ENCODE results near the gene GH1.
A peak's percentile ranks its signal among the peaks of the same experiment; 100 is the strongest.

Gene GH1

DNA sequence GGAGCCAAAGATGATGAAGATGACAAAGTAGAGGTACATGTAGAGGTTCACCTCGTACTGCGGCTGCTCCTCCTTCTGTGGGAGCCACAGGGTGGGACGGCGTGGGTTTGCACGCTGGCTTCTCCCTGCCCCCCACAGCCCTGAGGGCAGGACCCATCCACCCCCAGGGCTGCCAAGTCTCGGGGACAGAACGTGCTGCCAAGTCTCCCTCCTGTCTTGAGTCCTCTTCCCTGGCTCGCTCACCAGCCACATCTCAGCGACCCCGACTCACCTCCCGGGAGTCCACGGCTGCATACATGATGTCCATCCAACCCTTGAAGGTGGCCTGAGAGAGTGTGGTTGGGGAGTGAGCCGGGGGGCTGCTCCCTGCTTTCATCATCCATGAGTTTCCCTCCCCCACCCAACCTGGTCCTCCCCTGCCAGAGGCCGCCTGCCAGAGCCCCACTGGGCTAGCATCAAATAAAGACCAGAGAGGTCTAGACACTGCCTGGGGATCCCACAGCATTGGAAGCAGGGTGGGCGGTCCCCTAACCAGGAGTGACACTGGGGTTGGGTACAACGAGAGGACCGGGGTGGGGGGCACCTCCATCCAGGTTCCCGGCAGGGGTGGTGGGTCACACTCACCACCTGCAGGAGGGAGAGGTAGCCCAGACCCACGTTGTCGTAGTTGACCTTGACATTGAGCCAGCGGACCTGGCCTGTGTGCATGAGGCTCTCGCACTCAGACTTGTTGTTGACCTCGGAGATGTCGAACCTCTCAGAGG is 26.3 kb upstream of the GH1 start:
- DNase-seq, result no peak

DNA sequence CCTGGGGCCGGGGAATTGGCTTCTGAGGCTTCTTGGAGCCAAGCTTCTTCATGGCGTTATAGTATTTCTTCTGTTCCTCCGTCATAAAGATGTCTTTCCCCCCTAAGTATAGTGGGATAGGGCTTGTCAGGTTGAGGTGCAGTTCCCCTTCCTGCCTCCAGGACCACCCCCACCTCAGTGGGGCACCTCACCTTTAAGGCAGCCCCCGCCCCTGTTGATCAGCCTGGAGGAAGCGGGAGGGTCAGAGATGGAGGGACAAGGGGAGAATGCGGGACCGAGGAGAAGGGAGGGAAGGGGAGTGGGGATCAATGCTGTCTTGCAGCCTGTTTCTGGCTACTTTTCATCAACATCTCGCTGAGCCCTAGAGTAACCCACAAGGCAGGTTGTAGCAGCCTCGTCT is 25.1 kb upstream of the GH1 start:
- DNase-seq, result no peak

- no peak for DNase-seq
These were observed 23.8 kb upstream of the GH1 start for GRCh38 chr17:63942309-63942985.

DNA sequence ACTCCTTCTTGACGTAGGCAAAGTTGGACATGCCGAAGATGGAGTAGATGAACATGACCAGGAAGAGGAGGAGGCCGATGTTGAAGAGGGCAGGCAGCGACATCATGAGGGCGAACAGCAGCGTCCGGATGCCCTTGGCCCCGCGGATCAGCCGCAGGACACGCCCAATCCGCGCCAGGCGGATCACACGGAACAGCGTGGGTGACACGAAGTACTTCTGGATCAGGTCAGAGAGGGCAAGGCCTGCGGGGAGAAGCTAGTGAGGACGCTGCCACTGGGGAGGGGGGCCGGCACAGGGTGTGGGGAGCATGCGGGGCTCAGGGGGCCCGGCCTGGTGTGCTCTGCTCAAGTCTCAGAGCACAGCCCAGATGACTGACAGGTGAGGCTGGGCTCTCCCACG is 23.1 kb upstream of the GH1 start:
- DNase-seq, result no peak

DNA sequence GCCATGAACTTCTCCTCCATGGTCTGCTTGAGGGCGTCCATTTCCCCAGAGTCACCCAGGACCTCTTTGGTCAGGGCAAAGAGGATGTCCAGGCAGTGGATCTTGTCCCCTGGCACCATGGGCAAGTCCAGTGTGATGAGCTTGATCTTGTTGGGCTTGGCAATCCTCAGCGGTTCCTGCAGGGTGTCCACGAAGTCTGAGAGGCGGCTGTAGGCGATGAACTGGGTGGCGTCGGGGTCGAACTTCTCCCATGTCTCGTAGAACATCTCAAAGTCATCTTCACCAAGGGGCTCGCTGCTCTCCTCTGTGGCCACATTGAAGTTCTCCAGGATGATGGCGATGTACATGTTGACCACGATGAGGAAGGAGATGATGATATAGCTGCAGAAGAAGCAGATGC is 22.5 kb upstream of the GH1 start:
- DNase-seq, result no peak

DNA sequence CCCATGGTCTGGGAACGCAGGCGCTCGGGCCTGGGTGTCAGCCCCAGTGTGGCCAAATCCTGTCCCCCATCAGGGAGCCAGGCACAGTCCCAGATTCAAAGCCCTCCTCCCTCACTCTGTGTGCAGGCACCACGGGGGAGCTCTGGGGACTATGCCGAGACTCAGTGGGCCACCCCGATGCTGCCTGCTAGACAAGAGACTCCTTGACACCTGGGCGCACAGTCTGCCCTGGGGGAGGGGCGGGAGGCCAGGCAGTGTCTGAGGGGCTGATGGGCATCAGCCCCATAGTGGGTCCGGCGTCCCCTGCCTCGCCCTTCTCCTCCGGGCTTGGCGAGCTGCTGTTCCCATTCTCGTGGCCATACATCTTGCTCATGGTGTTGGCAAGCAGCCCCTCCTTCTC is 21.9 kb upstream of the GH1 start:
- no peak for DNase-seq

DNA sequence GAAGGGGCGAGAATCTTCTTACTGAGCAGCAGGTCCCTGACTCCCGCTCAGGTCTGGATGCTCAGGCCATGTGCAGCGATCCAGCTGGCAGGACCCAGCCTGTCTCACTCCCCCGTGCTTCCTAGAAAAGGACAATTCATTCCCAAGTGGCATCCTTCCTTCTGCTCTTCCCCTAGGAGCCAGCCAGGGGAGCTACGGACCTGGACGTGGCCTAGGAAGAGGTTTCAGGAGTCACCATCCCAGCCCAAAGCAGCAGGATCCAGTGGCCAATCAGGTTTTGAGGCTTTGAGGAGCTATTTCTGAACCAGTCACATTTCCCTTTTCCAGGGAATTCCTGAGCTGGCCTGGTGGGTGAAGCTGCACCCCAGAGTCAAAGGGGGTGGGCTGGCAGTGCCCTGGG is 21.2 kb upstream of the GH1 start:
- DNase-seq, result no peak

- DNase-seq, result no peak
These were observed 20.8 kb upstream of the GH1 start for GRCh38 chr17:63939401-63939800.

GRCh38 chr17:63937920-63938319 is 19.3 kb upstream of the GH1 start:
- DNase-seq, result no peak

DNA sequence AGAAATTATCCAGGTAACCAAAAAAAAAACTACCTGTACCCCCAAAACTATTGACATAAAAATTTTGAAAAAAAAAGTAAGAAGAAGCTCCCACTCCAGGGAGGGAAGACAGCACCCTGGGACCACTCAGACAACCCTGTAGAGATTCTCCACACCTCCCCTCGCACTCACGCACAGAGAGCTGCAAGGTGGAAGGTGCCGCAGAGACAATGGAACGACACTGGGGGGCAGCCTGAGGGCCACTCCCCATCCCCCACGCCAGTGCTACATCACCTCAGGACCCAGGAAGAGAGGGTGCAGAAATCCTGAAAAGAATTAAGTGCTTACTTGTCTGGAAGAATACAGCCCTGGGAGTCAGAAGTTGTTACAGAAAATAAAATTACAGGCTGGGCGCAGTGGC is 18.7 kb upstream of the GH1 start:
- DNase-seq, result no peak

GRCh38 chr17:63934183-63935112 is 15.8 kb upstream of the GH1 start:
- DNase-seq, result no peak

GRCh38 chr17:63933598-63933997 is 15.0 kb upstream of the GH1 start:
- DNase-seq, result no peak

DNA sequence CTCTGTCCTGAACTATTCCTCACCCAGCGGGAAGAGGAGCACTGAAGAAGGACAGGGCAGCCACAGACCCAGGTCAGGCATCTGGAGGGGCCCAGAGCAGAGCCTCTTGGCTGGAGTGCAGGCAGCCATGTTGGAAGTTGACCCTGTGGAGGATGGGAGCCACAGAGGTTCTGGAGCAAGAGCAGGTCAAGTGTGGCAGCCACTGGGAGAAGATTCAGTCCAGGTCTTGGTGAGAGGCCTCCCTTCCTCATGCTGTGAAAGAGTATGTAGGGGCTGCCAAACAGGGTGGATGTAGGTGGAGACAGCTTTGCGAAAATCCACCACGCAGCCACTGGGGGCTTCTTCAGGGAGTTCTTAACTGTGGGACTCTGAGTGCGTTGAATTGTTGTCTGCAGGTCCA is 14.1 kb upstream of the GH1 start:
- DNase-seq, result no peak

- peak; percentile 31 for DNase-seq
These were observed 13.4 kb upstream of the GH1 start, which contains the start of gene CD79B for GRCh38 chr17:63931981-63932561. CD79B (minus strand) TSS chr17:63932331; CDS start chr17:63932261, 70 bp downstream.

GRCh38 chr17:63930951-63931575 is 12.4 kb upstream of the GH1 start:
- peak; percentile 51 for DNase-seq

DNA sequence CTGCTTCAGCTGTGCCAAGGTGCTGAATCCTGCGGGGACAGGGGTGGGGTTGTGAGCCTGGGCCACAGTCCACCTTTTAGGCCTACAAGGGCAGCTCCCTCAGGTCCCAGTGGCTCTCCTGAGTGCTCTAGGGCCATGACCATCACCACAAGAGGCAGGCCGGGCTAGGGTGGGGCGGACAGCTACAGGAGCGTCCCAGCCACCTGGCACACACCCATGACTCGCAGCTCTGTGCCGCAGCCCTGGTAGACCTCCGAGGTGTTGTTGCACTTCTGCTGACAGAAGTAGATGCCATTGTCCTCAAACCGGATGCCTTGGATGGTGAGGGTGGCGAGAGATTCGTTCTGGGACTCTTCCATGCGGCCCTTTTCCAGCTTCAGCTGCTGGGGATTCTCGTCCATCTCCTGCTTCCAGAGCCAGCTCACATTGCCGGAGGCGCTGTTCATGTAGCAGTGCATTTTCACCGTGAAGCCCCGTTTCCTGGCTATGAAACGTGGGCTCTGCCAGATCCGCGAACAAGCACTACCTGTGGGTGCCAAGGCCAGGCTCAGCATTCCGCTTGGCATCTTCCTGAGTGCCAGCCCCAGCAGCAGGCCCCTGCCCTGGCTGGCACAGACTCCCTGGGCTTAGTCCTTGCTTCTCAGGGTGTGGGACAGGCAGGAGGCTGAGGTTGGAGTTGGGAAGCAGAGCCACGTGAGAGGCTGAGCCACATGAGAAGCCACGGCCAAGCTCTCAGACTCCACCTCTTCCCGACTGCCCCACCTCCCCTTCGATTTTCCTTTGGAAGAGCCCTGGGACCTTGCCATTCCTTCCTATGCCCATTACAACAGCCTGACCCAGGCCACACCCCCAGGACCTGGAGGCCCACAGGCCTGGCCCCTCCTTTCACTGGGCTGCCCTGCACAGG is 11.5 kb upstream of the GH1 start:
- no peak for DNase-seq

GRCh38 chr17:63928966-63929695 is 10.5 kb upstream of the GH1 start:
- DNase-seq, result no peak

DNA sequence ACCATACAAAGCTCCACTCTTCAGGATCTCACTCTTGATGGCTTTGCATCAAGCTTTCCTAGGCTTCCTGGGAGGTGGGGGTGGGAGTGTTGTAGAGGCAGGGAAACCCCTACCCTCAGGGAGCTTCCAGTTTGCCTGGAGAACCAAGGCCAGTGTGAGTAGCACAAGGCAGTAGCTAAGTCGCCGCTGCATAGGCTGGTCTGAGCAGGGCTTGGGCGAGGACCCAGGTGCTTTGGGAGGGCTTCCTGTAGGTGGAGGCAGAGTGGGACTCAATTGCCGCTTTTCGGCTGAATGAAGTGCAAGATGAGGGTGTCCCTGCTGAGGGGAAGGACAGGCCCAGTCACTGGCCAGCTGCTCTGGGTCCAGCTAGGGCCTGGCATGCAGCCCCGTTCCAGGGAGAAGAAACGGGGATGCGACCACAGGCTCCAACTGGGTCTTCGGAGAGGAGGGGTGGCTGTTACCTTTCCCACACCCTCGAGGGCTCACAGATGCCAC is 9.6 kb upstream of the GH1 start:
- no peak for DNase-seq

GRCh38 chr17:63927464-63928171 is 9.0 kb upstream of the GH1 start:
- no peak for DNase-seq

DNA sequence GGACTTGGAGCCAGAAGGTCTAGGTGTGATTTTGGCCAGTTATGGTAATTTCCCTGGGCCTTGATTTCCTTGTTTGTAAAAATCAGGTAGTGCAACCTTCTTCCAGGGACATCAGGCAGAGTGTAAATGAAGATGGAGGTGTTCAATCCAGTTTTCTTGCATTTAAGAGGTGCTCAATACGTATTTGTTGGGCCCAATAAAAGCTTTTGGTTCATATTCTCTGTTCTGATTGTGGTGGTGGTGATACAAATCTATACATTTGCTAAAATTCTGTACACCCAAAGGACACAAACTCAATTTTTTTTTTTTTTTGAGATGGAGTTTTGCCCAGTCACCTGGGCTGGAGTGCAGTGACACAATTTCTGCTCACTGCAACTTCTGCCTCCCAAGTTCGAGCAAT is 7.5 kb upstream of the GH1 start:
- no peak for DNase-seq

Data from activated CD4-positive, alpha-beta T cell treated with anti-CD3 and anti-CD28 coated beads, Interleukin-2, amount 50 U/mL, for 1 hour (primary cell).